Measurements from ENCODE around the gene TARP.

The TARP gene

DNA sequence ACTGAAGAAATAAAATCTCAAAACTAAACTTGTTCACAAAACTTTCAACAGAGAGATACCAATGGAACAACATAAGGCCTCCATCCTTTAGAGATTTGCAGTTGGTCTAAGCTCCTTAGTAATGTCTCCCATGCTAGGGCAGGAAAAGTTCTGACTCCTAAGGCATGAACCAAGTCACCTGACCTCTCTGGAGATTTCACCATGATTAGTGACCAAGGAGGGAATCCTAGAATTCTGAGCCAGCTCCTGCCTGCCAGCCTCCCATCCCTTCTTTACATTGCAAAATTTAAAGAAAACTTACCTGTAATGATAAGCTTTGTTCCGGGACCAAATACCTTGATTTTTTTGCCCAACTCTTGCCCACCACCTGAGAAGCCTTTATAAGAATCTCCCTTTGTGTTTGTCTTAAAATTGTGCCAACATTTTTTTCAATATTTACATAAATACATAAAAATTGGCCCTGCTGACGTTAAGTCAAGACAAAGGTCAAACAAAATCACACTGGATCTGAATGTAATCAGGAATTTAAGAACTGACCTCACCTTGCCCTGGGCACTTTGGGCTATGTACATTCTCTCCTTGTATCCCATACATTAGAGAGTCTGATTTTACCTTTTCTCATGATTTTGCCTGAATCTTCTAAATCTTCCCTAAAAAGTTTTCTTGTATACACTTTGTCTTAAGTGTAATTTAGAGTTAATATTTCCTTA lies at the start of gene TARP:
TSS of gene TARP (minus strand) at position 351 of the 710 bp plus-strand sequence.
- no peak for DNase-seq (ENCODE audit: low read depth in 2 of 2)

DNA sequence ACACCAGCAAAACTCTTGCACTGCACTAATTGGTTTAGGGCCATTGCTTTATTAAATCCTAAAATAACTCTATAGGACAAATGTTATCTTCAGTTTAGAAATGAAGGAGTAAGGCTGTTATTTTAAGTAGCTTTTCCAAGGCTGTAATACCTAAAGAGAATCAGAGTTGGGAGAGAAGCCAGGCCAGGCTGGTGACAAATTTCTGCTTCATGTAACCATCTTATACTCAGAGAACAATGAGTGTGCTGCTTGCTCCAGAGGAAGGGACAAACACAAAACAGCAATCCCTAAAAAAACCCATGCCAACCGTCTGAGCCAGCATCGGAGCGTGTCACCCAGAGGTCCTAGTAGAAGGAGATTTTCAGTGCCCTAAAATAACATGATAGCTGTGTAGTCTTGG lies 49.7 kb upstream of the TARP start:
- DNase-seq (ENCODE audit: low read depth in 2 of 2) = no peak

- DNase-seq (ENCODE audit: low read depth in 2 of 2) = no peak
Observed at GRCh38 chr7:38322461-38322860, 49.0 kb upstream of the TARP start.

GRCh38 chr7:38321967-38322366 lies 48.5 kb upstream of the TARP start:
- DNase-seq (ENCODE audit: low read depth in 2 of 2) = no peak

DNA sequence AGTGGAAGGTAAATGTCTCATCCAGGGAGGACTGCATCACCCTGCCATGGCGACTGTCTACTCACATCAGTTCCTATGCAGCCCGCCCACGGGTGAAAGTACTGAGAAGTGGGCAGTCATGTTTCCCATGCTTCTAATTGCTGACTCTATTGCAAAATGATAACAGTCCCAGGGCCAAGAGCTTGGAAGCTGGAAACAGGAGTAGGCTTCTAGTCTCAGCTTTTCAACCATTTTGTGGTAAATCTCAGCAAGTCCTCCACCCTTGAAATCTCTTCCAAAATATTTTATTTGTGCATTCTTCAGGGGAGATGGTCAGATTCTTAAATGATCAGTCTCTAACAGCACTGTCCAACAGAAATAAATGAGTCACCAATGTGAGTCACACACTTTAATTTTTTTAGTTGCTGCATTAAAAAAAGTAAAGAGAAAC lies 48.1 kb upstream of the TARP start:
- DNase-seq (ENCODE audit: low read depth in 2 of 2) = no peak

DNA sequence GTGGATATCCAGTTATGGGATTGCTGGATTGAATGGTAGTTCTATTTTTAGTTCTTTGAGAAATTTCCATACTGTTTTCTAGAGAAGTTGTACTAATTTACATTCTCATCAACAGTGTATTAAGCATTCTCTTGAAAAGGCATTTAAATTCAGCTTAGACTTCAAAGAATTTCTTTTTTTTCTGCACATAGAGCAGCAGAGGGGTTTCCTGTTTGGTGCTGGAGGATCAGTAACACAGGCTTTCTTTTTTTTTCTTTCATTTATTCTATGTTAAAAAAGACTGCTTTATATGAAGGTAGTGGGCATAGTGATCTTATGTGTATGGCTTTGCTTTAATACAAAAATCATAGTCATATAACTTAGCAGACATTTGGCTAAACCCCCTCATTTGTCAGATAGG lies 47.6 kb upstream of the TARP start:
- no peak for DNase-seq (ENCODE audit: low read depth in 2 of 2)

- no peak for DNase-seq (ENCODE audit: low read depth in 2 of 2)
Observed at GRCh38 chr7:38319873-38320272, 46.4 kb upstream of the TARP start.

GRCh38 chr7:38318803-38319416 lies 45.5 kb upstream of the TARP start:
- no peak for DNase-seq (ENCODE audit: low read depth in 2 of 2)

DNA sequence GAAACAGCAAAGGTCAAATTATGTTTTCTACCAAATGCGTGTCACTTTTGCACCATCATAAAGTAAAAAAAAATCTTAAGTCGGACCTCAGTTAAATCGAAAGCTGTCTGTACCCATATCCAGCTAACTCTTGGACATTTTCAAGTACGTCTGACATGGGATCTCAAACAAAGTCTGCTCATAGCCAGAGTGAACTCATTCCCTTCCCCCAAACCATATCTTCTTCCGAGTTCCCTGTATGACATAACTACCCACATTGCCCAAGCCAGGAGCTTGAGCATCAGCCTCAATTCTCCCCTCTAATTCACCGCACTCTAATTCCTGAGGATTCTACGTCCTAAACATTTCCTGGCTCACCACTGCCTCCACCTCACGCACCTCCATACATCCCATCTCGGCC lies 44.8 kb upstream of the TARP start:
- no peak for DNase-seq (ENCODE audit: low read depth in 2 of 2)

DNA sequence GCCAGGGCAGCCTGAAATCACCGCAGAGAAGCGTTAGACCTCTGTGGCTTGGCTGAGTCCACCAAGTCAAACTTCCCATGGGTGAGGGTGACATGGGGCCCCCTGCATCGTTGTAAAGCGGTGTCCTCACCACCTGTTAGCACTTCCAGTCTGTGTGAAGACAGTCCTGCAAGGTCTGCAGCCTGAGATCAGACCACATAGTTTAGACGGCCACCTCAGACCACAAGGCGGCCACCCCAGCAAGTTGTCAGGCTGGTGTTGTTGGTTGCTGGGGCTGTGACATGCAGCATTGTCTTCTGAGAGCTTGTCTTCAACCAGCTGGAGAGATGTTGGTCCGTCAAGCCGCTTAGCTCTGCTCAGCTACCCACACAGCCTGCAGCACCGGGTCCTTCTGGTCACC lies 44.1 kb upstream of the TARP start:
- DNase-seq (ENCODE audit: low read depth in 2 of 2) = no peak

GRCh38 chr7:38316733-38317360 lies 43.4 kb upstream of the TARP start:
- no peak for DNase-seq (ENCODE audit: low read depth in 2 of 2)

DNA sequence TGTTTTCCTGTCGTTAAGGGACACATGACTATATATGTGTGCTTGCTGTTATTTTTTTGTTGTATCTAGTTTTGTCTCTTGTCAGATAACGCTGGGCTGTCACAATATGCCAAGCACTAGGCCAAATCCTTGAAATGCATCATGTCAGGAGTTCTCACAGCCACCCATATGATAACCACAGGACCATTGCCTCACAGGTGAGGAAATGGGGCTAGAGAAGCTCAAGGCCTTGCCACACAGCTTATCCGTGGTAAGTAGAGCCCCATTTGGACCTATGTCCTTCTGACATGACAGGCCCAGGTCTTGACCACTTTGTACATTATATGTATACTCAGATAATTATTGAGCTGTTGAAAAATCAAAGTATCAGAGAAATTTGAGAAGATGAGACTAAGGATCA lies 42.0 kb upstream of the TARP start:
- DNase-seq (ENCODE audit: low read depth in 2 of 2) = no peak

DNA sequence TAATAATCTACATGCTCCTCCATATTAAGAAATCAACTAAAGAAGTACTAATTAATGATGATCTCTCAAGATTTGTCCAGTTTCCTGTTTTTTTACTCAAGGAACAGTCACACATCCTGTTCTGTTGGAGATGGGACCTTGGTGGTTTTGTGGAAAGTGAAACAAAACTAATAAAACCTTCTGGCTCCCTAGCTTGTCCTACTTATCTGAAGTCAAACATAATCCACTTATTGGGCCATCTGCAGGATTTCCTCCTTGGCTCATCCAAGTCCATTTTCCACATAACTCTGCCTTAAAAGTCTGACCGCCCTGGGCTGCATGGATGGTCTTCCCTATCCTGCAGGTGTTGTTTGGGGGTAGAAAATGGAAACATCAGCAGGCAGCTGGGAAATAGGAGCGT lies 39.4 kb upstream of the TARP start:
- no peak for DNase-seq (ENCODE audit: low read depth in 2 of 2)

GRCh38 chr7:38311329-38311937 lies 38.0 kb upstream of the TARP start:
- no peak for DNase-seq (ENCODE audit: low read depth in 2 of 2)

DNA sequence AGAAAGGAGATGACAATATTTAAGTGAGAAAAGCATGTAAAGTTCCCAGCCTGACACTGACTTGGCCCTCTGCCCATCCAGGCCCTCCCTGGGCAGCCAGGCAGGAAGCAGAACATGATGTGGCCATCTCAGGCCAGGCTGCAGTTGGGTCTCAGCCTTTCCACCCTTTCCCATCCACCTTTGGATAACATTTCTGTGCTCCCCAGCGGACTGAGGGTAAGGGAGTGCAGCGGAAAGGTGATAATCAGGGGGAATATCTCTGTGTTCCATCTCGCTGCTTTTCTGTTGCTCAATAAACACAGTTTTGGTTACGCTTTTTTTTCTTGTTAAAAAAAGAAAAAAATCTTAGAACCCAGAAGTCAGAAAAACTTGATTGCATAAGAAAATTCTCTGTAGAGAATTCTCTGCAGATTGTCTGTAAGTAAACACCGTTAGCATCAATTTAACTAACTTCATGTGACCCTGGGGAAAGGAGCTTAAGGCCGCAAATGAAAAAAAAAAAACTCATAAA lies 37.2 kb upstream of the TARP start:
- no peak for DNase-seq (ENCODE audit: low read depth in 2 of 2)

GRCh38 chr7:38309555-38309954 lies 36.1 kb upstream of the TARP start:
- DNase-seq (ENCODE audit: low read depth in 2 of 2) = no peak

DNA sequence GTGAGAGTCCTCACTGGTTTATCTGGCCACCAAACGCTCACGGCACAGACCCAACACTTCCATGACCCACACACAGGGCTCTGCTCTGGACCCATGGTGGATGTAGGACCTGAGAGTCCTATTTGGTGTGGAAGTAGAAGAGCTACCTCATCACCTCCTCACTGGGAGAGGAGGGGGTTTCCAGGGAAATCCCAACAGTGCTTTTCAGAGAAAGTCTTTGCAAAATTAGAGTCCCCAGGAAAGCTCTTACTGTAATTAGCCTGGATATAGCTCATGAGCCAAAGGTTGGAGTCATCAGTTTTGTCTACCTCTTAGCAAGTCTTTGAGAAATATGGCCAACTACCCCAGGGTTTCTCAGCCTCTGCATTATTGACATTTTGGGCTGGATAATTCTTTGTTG lies 34.7 kb upstream of the TARP start:
- DNase-seq (ENCODE audit: low read depth in 2 of 2) = no peak

DNA sequence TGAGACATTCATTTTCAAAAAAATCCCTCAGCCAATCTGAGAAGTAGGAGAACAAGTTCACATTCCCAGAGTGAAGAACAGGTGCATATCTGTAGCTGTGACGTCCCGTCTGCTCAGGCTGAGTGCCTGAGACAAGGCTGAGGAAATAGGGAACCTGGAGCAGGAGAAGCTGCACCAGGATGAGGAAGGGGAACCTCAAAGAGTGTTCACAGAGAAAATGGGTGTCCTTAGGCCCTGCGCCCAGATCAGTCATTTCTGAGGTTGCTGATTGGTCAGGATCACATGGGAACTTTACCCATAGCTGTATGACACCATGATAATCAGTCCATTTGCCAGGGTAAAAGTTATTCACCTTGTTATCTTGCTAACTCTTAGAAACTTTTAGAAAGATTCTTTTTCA lies 34.2 kb upstream of the TARP start:
- no peak for DNase-seq (ENCODE audit: low read depth in 2 of 2)

DNA sequence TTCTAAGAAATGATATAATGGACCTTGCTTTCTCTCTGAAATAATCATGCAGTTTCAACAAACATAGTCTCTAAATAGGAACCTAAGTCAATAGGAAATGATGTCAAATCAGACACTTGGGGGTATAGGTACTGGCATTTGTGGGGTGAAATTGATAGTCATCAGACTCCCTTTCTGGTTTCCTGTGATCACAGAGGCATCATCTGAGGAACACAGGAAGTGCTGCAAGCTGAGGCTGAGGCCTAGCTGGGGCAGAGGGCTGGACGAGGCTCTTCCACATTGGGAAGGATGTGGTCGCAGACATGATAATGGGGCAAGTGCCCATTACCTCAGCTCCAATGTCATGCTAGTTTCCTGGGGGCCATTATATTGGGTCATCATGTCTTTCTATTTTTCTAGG lies 33.5 kb upstream of the TARP start:
- no peak for DNase-seq (ENCODE audit: low read depth in 2 of 2)

DNA sequence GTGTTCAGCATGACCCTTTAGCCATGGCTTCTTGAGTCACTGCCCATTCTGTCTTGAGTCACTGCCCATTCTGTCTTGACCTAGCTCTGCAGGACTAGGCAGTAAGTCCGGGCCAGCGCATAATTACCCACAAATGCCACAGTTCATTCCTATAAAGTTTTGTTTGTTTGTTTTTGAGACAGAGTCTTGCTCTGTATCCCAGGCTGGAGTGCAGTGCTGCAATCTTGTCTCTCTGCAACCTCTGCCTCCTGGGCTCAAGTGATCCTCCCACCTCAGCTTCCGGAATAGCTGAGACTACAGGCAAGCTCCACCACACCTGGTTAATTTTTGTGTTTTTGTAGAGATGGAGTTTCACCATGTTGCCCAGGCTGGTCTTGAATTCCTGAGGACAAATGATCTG lies 32.7 kb upstream of the TARP start:
- no peak for DNase-seq (ENCODE audit: low read depth in 2 of 2)

DNA sequence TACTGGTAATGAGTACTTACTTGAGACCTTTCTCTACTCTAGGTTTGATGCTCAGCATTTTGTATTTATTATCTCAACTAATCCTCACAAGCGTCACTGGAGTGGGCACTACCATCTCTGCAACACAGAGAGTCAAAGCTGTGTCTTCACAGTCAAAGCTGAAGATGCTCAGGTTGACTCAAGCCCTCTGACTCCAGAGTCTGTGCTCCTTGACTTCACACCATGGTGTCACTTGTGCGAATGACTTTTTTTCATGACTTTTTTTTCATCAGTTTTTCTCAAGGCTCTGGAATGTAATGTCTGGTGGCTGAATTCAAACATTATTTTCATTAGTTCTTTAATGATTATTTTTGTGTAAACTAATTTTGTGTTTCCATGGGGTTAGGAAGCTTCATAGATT lies 30.4 kb upstream of the TARP start:
- DNase-seq (ENCODE audit: low read depth in 2 of 2) = no peak

DNA sequence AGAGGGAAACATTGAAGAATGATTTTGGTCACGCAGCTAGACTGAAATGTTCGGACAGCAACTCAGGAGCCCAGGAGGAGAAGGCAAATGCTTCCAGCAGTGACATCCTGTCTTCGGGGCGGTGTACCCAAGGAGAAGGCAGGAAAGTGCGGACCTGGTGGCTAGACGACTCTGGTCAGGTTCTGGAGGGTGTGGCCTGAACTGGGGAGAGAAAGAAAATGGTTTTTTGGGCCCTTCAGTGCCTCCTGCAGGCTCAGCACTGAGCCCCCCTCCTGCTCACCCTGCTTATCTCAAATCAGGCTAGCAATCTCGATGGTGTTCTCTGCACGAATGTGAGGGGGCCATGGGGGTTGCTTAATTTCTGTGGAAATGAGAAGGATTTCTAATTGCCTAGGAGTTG lies 26.7 kb upstream of the TARP start:
- no peak for DNase-seq (ENCODE audit: low read depth in 2 of 2)

Measured in stimulated activated CD4-positive, alpha-beta T cell treated with anti-CD3 and anti-CD28 coated beads, Interleukin-12 subunit alpha, Interleukin-12 subunit beta, amount 100 ng/mL, for 24 hours (primary cell).